IgD-negative memory B cell (primary cell): Measurements from ENCODE around the gene SNAP47. TPM values are rescaled to one million over a fixed set of nuclear protein-coding genes. Genes with fewer than 3 reads are reported as not detected.

Experiments
- H3K27ac Mint-ChIP-seq, 3 donors: one replicate each; pipeline ENCODE4 v1.8.0; 2020 to 2022; ENCODE audit warnings: mild to moderate bottlenecking in 3 of 3, mixed read lengths in 3 of 3, moderate library complexity in 1 of 3
- H3K27me3 Mint-ChIP-seq: one replicate; pipeline ENCODE4 v1.8.0; 2021; ENCODE audit warnings: mixed read lengths
- H3K36me3 Mint-ChIP-seq: one replicate; pipeline ENCODE4 v1.8.0; 2020; ENCODE audit warnings: mild to moderate bottlenecking, mixed read lengths
- H3K4me1 Mint-ChIP-seq, 3 donors: one replicate each; pipeline ENCODE4 v1.8.0; 2020 to 2022; ENCODE audit warnings: mixed read lengths in 3 of 3, mild to moderate bottlenecking in 1 of 3
- H3K4me3 Mint-ChIP-seq, 4 donors: one replicate each; pipeline ENCODE4 v1.8.0; 2020 to 2022; ENCODE audit warnings: mild to moderate bottlenecking in 4 of 4, mixed read lengths in 4 of 4, moderate library complexity in 3 of 4
- H3K9me3 Mint-ChIP-seq, 3 donors: one replicate each; pipeline ENCODE4 v1.8.0; 2020 to 2021; ENCODE audit warnings: mixed read lengths in 3 of 3, mild to moderate bottlenecking in 1 of 3
- polyA plus RNA-seq: library from polyadenylated mRNA; unstranded; fragments of 300-500 nt; fragmentation: Illumina TruSeq; gene quantifications from one replicate; pipeline ENCODE4 v1.2.3, GENCODE V29; 2021

SNAP47 gene
- polyA plus RNA-seq, 1 donor from 2014 or later, result 42.9 TPM

DNA sequence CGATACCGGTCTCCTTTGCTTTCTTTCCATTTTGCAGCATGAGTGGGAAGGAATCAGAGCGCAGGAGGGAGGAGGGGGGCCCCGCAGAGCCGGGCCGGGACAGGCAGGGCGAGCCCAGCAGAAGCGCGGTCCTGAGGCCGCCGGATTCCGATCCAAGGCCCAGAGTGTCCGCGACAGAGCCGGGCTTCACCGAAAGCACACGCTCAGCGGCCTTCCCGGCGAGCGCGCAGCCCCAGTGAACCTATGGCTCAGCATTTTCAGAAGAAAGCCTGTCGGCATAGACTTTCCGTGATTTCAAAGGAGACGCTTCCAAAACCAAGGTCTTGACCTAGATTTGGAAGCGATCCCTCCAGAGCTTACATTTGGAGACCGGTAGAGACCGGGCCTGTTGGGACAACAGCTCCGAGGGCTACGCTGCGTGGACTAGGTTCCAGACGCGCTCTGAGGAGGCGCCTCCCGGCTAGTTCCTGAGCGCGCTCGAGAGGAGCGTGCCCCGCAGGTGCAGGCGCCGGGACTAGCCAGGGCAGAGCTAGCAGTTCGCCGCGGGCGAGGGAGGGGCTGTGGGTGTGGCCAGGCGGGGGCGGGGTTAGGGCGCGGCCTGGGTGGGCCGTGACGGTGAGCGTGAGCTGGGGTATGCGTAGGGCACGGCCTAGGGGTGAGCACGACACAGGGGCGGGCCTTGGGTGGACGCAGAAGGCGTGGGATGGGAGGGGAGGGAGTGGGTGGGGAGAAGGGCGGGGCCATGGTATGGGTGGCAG is 52.5 kb downstream of the SNAP47 start:
- Mint-ChIP-seq H3K27me3 (peaks cover 2% of the 10 kb centered on the region), H3K9me3 (peaks cover 0 to 2% (median 0%) of the 10 kb centered on the region in 3 donors), H3K4me1 (peaks cover 9 to 18% (median 13%) of the 10 kb centered on the region in 3 donors), H3K36me3 (no peaks in the 10 kb centered on the region), H3K27ac (peak overlapping the region; percentile 46 to 87 (median 82)), H3K4me3 (peak overlapping the region; percentile 81 to 93 (median 92))

- no peaks in the 10 kb centered on the region for H3K36me3 Mint-ChIP-seq
- peaks cover 0 to 2% (median 0%) of the 10 kb centered on the region in 3 donors for H3K9me3 Mint-ChIP-seq
- peak overlapping the region in 2 of 3 donors; percentile 12 to 71 for H3K27ac Mint-ChIP-seq
- peak overlapping the region; percentile 81 to 95 (median 92) for H3K4me3 Mint-ChIP-seq
- peaks cover 4 to 18% (median 13%) of the 10 kb centered on the region in 3 donors for H3K4me1 Mint-ChIP-seq
- peaks cover 2% of the 10 kb centered on the region for H3K27me3 Mint-ChIP-seq
Measured at GRCh38 chr1:227788271-227789083, 53.2 kb downstream of the SNAP47 start.

- Mint-ChIP-seq H3K4me3 (peak overlapping the region; percentile 24 to 95 (median 86)), H3K36me3 (no peaks in the 10 kb centered on the region), H3K4me1 (peaks cover 4 to 18% (median 13%) of the 10 kb centered on the region in 3 donors), H3K27ac (peak overlapping the region in 1 of 3 donors; percentile 71), H3K27me3 (peaks cover 4% of the 10 kb centered on the region), H3K9me3 (peaks cover 0 to 2% (median 0%) of the 10 kb centered on the region in 3 donors)
Measured at GRCh38 chr1:227789084-227790033, 54.1 kb downstream of the SNAP47 start.

- Mint-ChIP-seq H3K4me1 (peaks cover 4 to 18% (median 13%) of the 10 kb centered on the region in 3 donors), H3K36me3 (no peaks in the 10 kb centered on the region), H3K27ac (peak overlapping the region in 1 of 3 donors; percentile 63), H3K4me3 (peak overlapping the region in 2 of 4 donors; percentile 81 to 92), H3K27me3 (peaks cover 4% of the 10 kb centered on the region), H3K9me3 (peaks cover 0 to 2% (median 0%) of the 10 kb centered on the region in 3 donors)
Measured at GRCh38 chr1:227790034-227790400, 54.8 kb downstream of the SNAP47 start.

- H3K4me3 Mint-ChIP-seq, result peak overlapping the region in 1 of 4 donors; percentile 43
- H3K27ac Mint-ChIP-seq, result no peak overlapping the region
Measured at GRCh38 chr1:227790868-227791267, 55.6 kb downstream of the SNAP47 start.

DNA sequence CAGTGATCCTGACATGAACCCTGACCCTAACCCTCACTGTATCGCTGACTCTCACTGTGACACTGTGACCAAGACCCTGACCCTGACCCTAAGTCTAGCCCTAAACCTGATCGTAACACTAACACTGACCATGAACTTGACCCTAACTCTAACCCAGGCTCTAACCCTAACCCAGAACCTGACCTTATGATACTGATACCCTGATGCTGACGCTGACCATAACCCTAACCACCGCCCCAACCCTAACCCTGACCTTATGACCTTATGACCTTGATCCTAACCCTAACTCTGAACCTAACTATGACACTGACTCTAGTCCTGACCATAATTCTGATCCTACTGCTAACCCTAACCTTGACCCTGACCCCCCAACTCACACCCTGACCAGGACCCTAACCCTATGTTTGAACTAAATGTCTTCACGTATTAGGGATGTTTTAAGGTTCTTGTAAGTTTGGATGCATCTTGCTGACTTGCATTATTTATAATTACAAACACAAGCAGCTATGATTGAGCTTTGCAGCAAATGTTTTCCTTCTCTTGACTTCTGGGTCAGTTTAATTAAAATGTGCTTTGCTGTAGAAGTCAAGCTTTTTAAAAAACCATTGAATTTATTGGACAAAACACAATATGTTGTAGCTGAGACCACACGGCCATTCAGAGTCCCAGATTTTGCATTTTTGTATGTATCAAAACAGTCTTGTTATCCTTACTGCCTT is 56.3 kb downstream of the SNAP47 start:
- no peak overlapping the region for H3K27ac Mint-ChIP-seq
- peak overlapping the region in 1 of 4 donors; percentile 43 for H3K4me3 Mint-ChIP-seq

More at GRCh38 chr1:227790868-227791267, 55.6 kb downstream of the SNAP47 start:
- Mint-ChIP-seq H3K36me3 (no peaks in the 10 kb centered on the region), H3K9me3 (no peaks in the 10 kb centered on the region), H3K4me1 (peaks cover 0 to 12% (median 10%) of the 10 kb centered on the region in 3 donors), H3K27me3 (peaks cover 1% of the 10 kb centered on the region)

GRCh38 chr1:227792216-227793078 is 57.2 kb downstream of the SNAP47 start:
- Mint-ChIP-seq H3K9me3 (no peaks in the 10 kb centered on the region), H3K27me3 (peaks cover 4% of the 10 kb centered on the region), H3K4me3 (no peak overlapping the region), H3K4me1 (peaks cover 0 to 4% (median 2%) of the 10 kb centered on the region in 3 donors), H3K27ac (no peak overlapping the region), H3K36me3 (no peaks in the 10 kb centered on the region)

More for the DNA sequence above, 56.3 kb downstream of the SNAP47 start:
- Mint-ChIP-seq H3K9me3 (no peaks in the 10 kb centered on the region), H3K4me1 (peaks cover 0 to 7% (median 7%) of the 10 kb centered on the region in 3 donors), H3K27me3 (peaks cover 4% of the 10 kb centered on the region), H3K36me3 (no peaks in the 10 kb centered on the region)

DNA sequence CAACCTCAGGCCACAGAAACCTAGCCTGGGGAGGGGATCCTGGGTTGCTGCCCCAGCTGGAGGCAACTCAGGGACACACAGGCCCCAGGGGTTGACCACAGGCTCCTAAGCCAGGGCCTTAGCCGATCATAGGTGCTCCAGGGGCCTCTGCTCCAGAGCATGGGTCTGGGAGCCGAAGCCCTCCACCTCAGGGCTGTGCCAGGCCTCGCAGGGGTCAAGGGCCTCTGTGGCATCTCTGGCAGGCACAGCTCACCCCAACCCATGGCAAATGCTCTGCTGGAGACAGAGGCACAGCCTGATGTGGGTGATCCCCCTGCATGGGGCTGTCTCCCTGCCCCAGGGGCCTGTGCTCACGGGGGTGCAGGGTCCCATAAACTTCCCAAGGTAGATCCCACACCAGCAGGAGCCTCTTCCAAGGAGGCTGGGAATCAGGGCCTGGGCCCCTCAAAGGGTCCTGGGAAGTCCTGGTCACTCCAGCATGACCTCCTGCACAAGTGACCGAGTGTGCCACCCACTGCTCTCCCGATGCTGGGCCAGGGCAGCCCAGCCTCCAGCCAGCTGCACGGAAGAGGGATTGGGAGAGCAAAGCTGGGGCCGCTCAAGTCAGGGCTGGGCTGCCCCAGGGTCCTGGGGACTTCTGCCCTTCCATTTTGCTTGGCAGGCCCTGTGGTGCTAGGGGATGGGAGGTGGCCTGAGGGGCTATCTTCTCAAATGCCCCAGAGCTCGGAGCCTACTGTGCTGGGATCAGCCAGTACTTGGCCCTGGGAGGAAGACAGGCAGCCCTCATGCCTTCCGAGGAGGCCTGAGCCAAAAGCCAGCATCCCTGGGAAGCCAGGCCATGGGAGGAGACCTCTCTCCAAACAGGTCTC is 58.1 kb downstream of the SNAP47 start:
- H3K9me3 Mint-ChIP-seq, result no peaks in the 10 kb centered on the region

GRCh38 chr1:227793948-227794816 is 58.9 kb downstream of the SNAP47 start:
- Mint-ChIP-seq H3K4me3 (no peak overlapping the region), H3K4me1 (no peaks in the 10 kb centered on the region), H3K27me3 (peaks cover 6% of the 10 kb centered on the region), H3K36me3 (no peaks in the 10 kb centered on the region), H3K9me3 (no peaks in the 10 kb centered on the region), H3K27ac (no peak overlapping the region)

More for the DNA sequence above, 58.1 kb downstream of the SNAP47 start:
- H3K27ac Mint-ChIP-seq, result no peak overlapping the region
- peaks cover 6% of the 10 kb centered on the region for H3K27me3 Mint-ChIP-seq
- H3K4me1 Mint-ChIP-seq, result peaks cover 0 to 4% (median 2%) of the 10 kb centered on the region in 3 donors
- no peaks in the 10 kb centered on the region for H3K36me3 Mint-ChIP-seq
- H3K4me3 Mint-ChIP-seq, result no peak overlapping the region

DNA sequence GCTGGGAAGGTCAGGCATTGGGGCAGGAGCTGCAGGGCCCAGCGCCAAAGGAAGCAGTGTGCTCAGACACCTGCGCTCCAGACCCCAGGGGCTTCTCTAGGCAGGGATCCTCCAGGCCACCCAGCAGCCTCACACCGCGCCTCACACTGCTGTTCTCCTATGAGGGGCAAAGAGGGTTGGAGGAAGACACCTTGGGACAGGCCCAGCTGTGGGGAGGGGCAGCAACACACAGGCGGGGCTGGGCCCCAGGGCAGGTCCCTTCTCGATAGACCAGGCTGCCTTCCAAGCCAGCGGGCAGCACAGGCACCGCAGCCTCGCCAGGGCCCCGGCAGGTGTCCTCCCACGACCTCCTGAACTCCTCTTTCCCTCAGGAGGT is 59.6 kb downstream of the SNAP47 start:
- H3K4me3 Mint-ChIP-seq, result no peak overlapping the region
- H3K27me3 Mint-ChIP-seq, result peaks cover 6% of the 10 kb centered on the region
- H3K9me3 Mint-ChIP-seq, result peaks cover 0 to under 1% (median 0%) of the 10 kb centered on the region in 3 donors
- no peaks in the 10 kb centered on the region for H3K36me3 Mint-ChIP-seq
- H3K27ac Mint-ChIP-seq, result no peak overlapping the region
- no peaks in the 10 kb centered on the region for H3K4me1 Mint-ChIP-seq

- Mint-ChIP-seq H3K4me3 (no peak overlapping the region), H3K27me3 (peaks cover 6% of the 10 kb centered on the region), H3K4me1 (no peaks in the 10 kb centered on the region), H3K27ac (no peak overlapping the region), H3K36me3 (no peaks in the 10 kb centered on the region), H3K9me3 (peaks cover 0 to 2% (median 0%) of the 10 kb centered on the region in 3 donors)
Measured at GRCh38 chr1:227795732-227796131, 60.5 kb downstream of the SNAP47 start.
